HG03097 (cell line): ENCODE data around the gene CHRM2.

ENCODE experiments used
- ATAC-seq: cut with Tn5 transposase; IDR thresholded peaks from one replicate; pipeline ENCODE4 v1.9.1; 2021; ENCODE audit not compliant: unreplicated experiment, low FRiP score

Gene CHRM2

GRCh38 chr7:136956232-136956631, 87.8 kb downstream of the CHRM2 start:
- ATAC-seq = no peak

- ATAC-seq = no peak
Measured at GRCh38 chr7:136956671-136957070, 88.2 kb downstream of the CHRM2 start.

GRCh38 chr7:136957391-136957790, 88.9 kb downstream of the CHRM2 start:
- ATAC-seq = no peak

- ATAC-seq = no peak
Measured at GRCh38 chr7:136958016-136958415, 89.6 kb downstream of the CHRM2 start.

GRCh38 chr7:136964347-136964746, 95.9 kb downstream of the CHRM2 start:
- no peak for ATAC-seq

GRCh38 chr7:136966825-136967224, 98.4 kb downstream of the CHRM2 start:
- ATAC-seq = no peak

GRCh38 chr7:136969761-136970160, 101.3 kb downstream of the CHRM2 start:
- no peak for ATAC-seq

- no peak for ATAC-seq
Measured at GRCh38 chr7:136971776-136972175, 103.3 kb downstream of the CHRM2 start.

- no peak for ATAC-seq
Measured at GRCh38 chr7:136976504-136977251, 108.2 kb downstream of the CHRM2 start.

- no peak for ATAC-seq
Measured at GRCh38 chr7:136993377-136993776, 124.9 kb downstream of the CHRM2 start.

DNA sequence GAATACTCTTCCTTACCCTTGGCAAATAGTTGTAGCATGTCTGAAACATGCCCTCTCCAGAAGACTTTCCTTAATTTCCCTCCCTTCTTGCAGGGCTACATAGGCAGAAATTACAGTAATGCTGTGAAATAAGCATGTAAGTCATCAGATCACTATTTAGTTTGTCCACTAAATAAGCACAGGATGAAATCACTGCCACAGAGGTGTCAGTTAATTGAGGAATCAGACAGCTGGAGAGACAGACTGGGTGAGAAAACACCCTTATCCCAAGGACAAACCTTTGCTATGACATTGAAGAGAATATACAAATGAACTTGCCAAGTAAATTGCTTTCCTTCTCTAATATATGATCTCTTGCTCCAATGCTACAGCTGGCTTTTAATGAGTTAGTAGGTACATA, 129.3 kb downstream of the CHRM2 start:
- ATAC-seq = no peak

DNA sequence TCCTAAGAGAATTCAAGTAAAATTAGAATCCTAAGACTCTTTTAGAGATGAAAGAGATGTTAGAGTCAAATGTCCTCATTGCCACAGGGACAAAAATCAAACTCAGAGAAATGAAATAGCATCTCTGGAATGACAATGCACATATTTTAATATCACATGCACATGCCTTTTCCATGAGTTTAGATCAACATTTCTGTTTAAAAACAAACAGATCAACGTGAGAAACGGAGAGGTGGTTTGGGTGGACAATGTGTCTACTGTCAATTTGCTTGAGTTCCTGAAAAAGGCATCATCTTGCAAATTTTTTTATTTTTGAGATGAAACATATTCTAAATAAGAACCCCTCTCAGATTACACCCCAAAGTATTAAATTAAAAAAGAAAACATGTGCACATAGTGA, 130.0 kb downstream of the CHRM2 start:
- no peak for ATAC-seq

GRCh38 chr7:137000621-137001020, 132.2 kb downstream of the CHRM2 start:
- ATAC-seq = no peak

- no peak for ATAC-seq
Measured at GRCh38 chr7:137001041-137001440, 132.6 kb downstream of the CHRM2 start.

GRCh38 chr7:137001478-137001877, 133.0 kb downstream of the CHRM2 start:
- ATAC-seq = no peak

GRCh38 chr7:137003086-137003485, 134.6 kb downstream of the CHRM2 start:
- ATAC-seq = no peak

DNA sequence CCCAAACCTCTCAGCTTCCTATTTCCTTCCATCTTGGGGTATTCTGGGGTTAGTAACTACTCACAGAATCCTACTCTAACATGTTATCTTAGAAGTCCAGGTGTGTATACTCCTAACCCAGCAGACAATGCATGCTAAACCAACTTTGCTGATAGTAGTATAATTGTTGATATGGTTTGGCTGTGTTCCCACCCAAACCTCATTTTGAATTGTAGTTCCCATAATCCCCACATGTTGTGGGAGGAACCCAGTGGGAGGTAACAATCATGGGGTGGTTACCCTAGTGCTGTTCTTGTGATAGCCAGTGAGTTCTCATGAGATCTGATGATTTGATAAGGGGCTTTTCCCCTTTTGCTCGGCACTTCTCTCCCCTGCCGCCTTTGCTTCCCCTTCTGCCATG, 135.1 kb downstream of the CHRM2 start:
- no peak for ATAC-seq

DNA sequence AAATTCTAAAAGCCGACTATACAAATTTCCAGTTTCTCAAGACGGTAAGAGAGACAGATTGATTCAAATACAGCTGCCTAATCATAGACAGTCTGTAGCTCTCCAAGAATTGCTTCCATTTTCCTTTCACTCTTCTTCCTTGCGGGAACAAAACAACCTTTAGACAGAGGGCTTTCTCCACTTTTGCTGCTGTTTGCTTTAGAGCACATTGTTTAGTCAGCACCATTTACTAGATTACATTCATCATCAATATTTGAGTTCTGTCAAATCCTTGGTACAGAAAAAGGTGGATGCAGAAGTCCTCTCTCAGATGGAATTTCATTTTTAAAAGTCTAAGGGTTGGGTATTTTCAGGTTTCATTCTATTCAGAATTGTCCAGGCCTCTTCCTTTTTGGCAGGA, 137.4 kb downstream of the CHRM2 start:
- ATAC-seq = no peak

GRCh38 chr7:137006293-137006692, 137.8 kb downstream of the CHRM2 start:
- no peak for ATAC-seq

- no peak for ATAC-seq
Measured at GRCh38 chr7:137007001-137007694, 138.7 kb downstream of the CHRM2 start.

GRCh38 chr7:137009404-137009803, 141.0 kb downstream of the CHRM2 start:
- ATAC-seq = no peak

DNA sequence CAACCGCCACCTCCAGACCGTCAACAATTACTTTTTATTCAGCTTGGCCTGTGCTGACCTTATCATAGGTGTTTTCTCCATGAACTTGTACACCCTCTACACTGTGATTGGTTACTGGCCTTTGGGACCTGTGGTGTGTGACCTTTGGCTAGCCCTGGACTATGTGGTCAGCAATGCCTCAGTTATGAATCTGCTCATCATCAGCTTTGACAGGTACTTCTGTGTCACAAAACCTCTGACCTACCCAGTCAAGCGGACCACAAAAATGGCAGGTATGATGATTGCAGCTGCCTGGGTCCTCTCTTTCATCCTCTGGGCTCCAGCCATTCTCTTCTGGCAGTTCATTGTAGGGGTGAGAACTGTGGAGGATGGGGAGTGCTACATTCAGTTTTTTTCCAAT, 146.6 kb downstream of the CHRM2 start:
- no peak for ATAC-seq
